ENCODE data around the gene GKN1.

DNA sequence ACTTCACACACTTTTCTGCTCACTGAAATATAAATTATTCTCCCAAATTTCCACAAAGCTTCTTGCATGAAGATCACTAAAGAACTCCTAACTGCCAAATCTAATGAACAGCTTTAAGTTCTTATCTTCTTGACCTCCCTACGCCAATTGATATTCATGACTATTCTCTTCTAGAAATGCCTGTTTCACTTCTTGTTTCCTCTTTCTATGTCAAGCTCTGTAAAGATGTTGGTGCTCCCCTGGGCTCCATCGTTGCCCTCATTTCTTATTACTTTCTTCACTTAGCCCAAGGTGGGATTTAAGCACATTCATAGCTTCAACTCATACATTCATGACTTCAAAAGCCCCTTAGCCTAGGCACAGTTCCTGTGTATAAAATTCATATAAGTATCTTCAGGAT lies 29.3 kb downstream of the GKN1 start:
- TF ChIP-seq, protein P1, sequence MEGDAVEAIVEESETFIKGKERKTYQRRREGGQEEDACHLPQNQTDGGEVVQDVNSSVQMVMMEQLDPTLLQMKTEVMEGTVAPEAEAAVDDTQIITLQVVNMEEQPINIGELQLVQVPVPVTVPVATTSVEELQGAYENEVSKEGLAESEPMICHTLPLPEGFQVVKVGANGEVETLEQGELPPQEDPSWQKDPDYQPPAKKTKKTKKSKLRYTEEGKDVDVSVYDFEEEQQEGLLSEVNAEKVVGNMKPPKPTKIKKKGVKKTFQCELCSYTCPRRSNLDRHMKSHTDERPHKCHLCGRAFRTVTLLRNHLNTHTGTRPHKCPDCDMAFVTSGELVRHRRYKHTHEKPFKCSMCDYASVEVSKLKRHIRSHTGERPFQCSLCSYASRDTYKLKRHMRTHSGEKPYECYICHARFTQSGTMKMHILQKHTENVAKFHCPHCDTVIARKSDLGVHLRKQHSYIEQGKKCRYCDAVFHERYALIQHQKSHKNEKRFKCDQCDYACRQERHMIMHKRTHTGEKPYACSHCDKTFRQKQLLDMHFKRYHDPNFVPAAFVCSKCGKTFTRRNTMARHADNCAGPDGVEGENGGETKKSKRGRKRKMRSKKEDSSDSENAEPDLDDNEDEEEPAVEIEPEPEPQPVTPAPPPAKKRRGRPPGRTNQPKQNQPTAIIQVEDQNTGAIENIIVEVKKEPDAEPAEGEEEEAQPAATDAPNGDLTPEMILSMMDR (IDR thresholded peaks at IDR 0.05): no peak
- TF ChIP-seq ZNF423 (CRISPR knock-in tag; IDR thresholded peaks at IDR 0.05): no peak
- TF ChIP-seq, protein P2, sequence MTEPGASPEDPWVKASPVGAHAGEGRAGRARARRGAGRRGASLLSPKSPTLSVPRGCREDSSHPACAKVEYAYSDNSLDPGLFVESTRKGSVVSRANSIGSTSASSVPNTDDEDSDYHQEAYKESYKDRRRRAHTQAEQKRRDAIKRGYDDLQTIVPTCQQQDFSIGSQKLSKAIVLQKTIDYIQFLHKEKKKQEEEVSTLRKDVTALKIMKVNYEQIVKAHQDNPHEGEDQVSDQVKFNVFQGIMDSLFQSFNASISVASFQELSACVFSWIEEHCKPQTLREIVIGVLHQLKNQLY (CRISPR knock-in tag; IDR thresholded peaks at IDR 0.05): no peak
- TF ChIP-seq, protein P3, sequence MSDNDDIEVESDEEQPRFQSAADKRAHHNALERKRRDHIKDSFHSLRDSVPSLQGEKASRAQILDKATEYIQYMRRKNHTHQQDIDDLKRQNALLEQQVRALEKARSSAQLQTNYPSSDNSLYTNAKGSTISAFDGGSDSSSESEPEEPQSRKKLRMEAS (CRISPR knock-in tag; IDR thresholded peaks at IDR 0.05): no peak
- no peak for TF ChIP-seq SMAD4 (CRISPR knock-in tag; IDR thresholded peaks at IDR 0.05)
- no peak for TF ChIP-seq ZNF416 (CRISPR knock-in tag; IDR thresholded peaks at IDR 0.05)
- no peak for TF ChIP-seq GABPB1 (CRISPR knock-in tag; IDR thresholded peaks at IDR 0.05)
- no peak for TF ChIP-seq ESRRA (CRISPR knock-in tag; IDR thresholded peaks at IDR 0.05; ENCODE audit: borderline replicate concordance)
- no peak for TF ChIP-seq ZNF317 (CRISPR knock-in tag; IDR thresholded peaks at IDR 0.05; ENCODE audit: borderline replicate concordance, low read depth)
- TF ChIP-seq, protein P4, sequence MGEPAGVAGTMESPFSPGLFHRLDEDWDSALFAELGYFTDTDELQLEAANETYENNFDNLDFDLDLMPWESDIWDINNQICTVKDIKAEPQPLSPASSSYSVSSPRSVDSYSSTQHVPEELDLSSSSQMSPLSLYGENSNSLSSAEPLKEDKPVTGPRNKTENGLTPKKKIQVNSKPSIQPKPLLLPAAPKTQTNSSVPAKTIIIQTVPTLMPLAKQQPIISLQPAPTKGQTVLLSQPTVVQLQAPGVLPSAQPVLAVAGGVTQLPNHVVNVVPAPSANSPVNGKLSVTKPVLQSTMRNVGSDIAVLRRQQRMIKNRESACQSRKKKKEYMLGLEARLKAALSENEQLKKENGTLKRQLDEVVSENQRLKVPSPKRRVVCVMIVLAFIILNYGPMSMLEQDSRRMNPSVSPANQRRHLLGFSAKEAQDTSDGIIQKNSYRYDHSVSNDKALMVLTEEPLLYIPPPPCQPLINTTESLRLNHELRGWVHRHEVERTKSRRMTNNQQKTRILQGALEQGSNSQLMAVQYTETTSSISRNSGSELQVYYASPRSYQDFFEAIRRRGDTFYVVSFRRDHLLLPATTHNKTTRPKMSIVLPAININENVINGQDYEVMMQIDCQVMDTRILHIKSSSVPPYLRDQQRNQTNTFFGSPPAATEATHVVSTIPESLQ (CRISPR knock-in tag; IDR thresholded peaks at IDR 0.05): no peak
- TF ChIP-seq, protein P5, sequence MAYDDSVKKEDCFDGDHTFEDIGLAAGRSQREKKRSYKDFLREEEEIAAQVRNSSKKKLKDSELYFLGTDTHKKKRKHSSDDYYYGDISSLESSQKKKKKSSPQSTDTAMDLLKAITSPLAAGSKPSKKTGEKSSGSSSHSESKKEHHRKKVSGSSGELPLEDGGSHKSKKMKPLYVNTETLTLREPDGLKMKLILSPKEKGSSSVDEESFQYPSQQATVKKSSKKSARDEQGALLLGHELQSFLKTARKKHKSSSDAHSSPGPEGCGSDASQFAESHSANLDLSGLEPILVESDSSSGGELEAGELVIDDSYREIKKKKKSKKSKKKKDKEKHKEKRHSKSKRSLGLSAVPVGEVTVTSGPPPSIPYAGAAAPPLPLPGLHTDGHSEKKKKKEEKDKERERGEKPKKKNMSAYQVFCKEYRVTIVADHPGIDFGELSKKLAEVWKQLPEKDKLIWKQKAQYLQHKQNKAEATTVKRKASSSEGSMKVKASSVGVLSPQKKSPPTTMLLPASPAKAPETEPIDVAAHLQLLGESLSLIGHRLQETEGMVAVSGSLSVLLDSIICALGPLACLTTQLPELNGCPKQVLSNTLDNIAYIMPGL (CRISPR knock-in tag; IDR thresholded peaks at IDR 0.05): no peak
- TF ChIP-seq TP53 (CRISPR knock-in tag; IDR thresholded peaks at IDR 0.05): no peak
- no peak for TF ChIP-seq NFE2L1 (CRISPR knock-in tag; IDR thresholded peaks at IDR 0.05)
